ENCODE measurements around the gene SEMA6A. TPM values are rescaled to one million over a fixed set of nuclear protein-coding genes. Genes with fewer than 3 reads are reported as not detected.

The SEMA6A gene
- polyA plus RNA-seq, 1 of the 3 experiments (the other 2 are of a cell fraction) = 0.18 TPM

DNA sequence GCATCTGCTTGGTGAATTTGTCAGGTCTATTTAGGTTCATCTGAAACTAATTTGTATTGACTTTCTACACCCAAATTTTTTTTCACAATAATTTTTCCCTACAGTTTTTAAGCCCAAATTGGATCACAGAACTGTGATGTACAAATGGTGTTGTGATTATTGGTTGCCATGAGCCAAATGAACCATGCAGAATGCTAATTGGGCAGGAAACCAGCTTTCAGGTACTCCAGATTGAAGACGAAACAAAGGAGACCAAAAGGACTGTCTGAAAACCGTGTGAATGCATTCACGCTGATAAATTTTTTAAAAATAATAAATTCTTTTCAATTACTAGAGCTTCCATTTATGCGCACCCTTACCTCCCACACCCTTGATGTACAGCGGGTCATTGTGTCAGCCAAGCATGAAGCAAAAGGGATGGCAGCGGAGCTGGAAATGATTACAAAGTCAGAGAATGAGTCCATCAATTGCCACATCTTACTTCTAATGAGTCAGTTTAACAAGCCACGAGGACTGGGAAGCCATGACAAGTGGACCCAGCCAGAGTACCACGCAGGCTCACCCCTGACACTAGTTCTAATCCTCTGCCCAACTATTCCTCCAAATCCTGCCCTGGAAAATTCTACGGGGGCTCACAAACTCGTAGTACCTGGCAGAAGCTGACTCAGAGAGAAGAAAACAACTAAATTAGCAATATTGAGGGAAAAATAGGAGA lies 66.5 kb downstream of the SEMA6A start:
- no peaks in the 10 kb centered on the region for H3K9me3 ChIP-seq
- no peaks in the 10 kb centered on the region for H4K20me1 ChIP-seq (ENCODE audit: insufficient read depth)
- no peak overlapping the region for H3K4me3 ChIP-seq (ENCODE audit: low read depth in 2 of 2, low read length in 1 of 2)
- no peaks in the 10 kb centered on the region for H3K79me2 ChIP-seq (ENCODE audit: insufficient read depth)
- H3K27ac ChIP-seq (ENCODE audit: low read depth in 2 of 2, low read length in 1 of 2) = no peak overlapping the region
- TF ChIP-seq GABPA (IDR thresholded peaks at IDR 0.05; ENCODE audit: low read depth) = no peak
- no peak for TF ChIP-seq EZH2phosphoT487 (IDR thresholded peaks at IDR 0.05; ENCODE audit: borderline replicate concordance, low read depth)
- TF ChIP-seq NFIC (IDR thresholded peaks at IDR 0.05; ENCODE audit: borderline replicate concordance) = no peak
- no peak for TF ChIP-seq MXI1 (IDR thresholded peaks at IDR 0.05; ENCODE audit: low read depth, low read length)
- TF ChIP-seq POLR2AphosphoS5 (IDR thresholded peaks at IDR 0.05; ENCODE audit: low read depth, low read length) = no peak
- TF ChIP-seq, protein P1, sequence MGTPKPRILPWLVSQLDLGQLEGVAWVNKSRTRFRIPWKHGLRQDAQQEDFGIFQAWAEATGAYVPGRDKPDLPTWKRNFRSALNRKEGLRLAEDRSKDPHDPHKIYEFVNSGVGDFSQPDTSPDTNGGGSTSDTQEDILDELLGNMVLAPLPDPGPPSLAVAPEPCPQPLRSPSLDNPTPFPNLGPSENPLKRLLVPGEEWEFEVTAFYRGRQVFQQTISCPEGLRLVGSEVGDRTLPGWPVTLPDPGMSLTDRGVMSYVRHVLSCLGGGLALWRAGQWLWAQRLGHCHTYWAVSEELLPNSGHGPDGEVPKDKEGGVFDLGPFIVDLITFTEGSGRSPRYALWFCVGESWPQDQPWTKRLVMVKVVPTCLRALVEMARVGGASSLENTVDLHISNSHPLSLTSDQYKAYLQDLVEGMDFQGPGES (IDR thresholded peaks at IDR 0.05; ENCODE audit: low read depth, low read length) = no peak
- TF ChIP-seq SIN3A (IDR thresholded peaks at IDR 0.05; ENCODE audit: borderline replicate concordance, low read depth, low read length) = no peak
- no peak for TF ChIP-seq TCF12 (IDR thresholded peaks at IDR 0.05)
- no peak for TF ChIP-seq ELF1 (IDR thresholded peaks at IDR 0.05)
- TF ChIP-seq YY1 (IDR thresholded peaks at IDR 0.05; ENCODE audit: low read depth) = no peak
- no peak for TF ChIP-seq CHD2 (IDR thresholded peaks at IDR 0.05; ENCODE audit: low read length, partially characterized antibody)
- TF ChIP-seq REST (IDR thresholded peaks at IDR 0.05; ENCODE audit: low read depth, low read length) = no peak
- no peak for TF ChIP-seq RAD21 (IDR thresholded peaks at IDR 0.05; ENCODE audit: low read length)
- TF ChIP-seq GATA2 (CRISPR knock-in tag; IDR thresholded peaks at IDR 0.05) = no peak
- TF ChIP-seq JUND (IDR thresholded peaks at IDR 0.05) = no peak
- no peak for TF ChIP-seq FOXM1 (IDR thresholded peaks at IDR 0.05; ENCODE audit: low read depth)
- TF ChIP-seq CTCF (IDR thresholded peaks at IDR 0.05) = no peak
- no peaks in the 10 kb centered on the region for H3K36me3 ChIP-seq (replicated peaks in 1 of 2; ENCODE audit: control insufficient read depth in 1 of 2, insufficient read depth in 2 of 2, low read length in 1 of 2)
- ChIA-PET POLR2A (no interaction called here), CTCF (interaction anchor here (0.8 to 2.2 kb wide), 2 partner anchors 89 to 370 kb away, joined by 3 to 6 read pairs; no protein-coding TSS in a partner anchor)
- H3K9ac ChIP-seq = no peak overlapping the region
- WGBS (ENCODE audit: low lambda C conversion rate) = 78% methylated on average over 10 of the region's 10 CpGs
- peaks cover 0 to 9% of the 10 kb centered on the region in 2 experiments; a peak in 2 of 4 replicates for H3K4me1 ChIP-seq (ENCODE audit: control insufficient read depth in 1 of 2, insufficient read depth in 2 of 2, low read depth in 1 of 2, low read length in 1 of 2)
- no peaks in the 10 kb centered on the region for H3K27me3 ChIP-seq (ENCODE audit: insufficient read depth)
- peaks cover 2% of the 10 kb centered on the region for H3F3A ChIP-seq (replicated peaks; ENCODE audit: insufficient read depth)
- no peak overlapping the region for H3K4me2 ChIP-seq
- no peak for DNase-seq
- H3K9me2 ChIP-seq = no peaks in the 10 kb centered on the region
- H2AFZ ChIP-seq (ENCODE audit: low read depth) = no peak overlapping the region
